GM12874 (cell line): ENCODE results near the gene ARMC6.

ENCODE experiments used
- TF ChIP-seq, protein P1 (sequence below): IDR thresholded peaks from 2 replicates; pipeline ENCODE4 v1.5.1; 2011; ENCODE audit warnings: low read depth, mild to moderate bottlenecking, control low read depth, low read length, moderate library complexity; ENCODE audit not compliant: insufficient read depth

The ARMC6 gene

DNA sequence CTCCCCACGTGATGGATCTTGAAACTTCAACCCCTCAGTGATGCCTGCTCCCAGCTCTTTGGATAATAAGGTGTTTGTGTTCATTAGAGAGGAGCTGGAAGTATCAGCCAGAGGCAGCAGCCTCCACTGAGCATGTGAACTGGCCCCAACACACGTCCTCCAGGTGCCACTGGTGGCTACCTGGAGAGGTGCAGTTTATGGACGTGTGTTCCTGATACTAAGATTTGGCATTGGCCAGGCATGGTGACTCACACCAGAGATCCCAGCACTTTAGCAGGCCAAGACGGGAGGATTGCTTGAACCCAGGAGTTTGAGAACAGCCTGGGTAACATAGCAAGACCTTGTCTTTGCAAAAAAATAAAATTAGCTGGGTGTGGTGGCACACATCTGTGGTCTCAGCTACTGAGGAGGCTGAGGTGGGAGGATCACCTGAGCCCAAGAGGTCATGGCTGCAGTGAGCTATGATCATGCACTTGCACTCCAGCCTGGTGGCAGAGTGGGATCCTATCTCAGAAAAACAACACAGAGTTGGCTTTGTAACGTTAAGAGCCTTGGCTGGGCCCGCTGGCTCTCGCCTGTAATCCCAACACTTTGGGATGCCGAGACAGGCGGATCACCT, 64.8 kb downstream of the ARMC6 start:
- TF ChIP-seq, protein P1, sequence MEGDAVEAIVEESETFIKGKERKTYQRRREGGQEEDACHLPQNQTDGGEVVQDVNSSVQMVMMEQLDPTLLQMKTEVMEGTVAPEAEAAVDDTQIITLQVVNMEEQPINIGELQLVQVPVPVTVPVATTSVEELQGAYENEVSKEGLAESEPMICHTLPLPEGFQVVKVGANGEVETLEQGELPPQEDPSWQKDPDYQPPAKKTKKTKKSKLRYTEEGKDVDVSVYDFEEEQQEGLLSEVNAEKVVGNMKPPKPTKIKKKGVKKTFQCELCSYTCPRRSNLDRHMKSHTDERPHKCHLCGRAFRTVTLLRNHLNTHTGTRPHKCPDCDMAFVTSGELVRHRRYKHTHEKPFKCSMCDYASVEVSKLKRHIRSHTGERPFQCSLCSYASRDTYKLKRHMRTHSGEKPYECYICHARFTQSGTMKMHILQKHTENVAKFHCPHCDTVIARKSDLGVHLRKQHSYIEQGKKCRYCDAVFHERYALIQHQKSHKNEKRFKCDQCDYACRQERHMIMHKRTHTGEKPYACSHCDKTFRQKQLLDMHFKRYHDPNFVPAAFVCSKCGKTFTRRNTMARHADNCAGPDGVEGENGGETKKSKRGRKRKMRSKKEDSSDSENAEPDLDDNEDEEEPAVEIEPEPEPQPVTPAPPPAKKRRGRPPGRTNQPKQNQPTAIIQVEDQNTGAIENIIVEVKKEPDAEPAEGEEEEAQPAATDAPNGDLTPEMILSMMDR: no peak

DNA sequence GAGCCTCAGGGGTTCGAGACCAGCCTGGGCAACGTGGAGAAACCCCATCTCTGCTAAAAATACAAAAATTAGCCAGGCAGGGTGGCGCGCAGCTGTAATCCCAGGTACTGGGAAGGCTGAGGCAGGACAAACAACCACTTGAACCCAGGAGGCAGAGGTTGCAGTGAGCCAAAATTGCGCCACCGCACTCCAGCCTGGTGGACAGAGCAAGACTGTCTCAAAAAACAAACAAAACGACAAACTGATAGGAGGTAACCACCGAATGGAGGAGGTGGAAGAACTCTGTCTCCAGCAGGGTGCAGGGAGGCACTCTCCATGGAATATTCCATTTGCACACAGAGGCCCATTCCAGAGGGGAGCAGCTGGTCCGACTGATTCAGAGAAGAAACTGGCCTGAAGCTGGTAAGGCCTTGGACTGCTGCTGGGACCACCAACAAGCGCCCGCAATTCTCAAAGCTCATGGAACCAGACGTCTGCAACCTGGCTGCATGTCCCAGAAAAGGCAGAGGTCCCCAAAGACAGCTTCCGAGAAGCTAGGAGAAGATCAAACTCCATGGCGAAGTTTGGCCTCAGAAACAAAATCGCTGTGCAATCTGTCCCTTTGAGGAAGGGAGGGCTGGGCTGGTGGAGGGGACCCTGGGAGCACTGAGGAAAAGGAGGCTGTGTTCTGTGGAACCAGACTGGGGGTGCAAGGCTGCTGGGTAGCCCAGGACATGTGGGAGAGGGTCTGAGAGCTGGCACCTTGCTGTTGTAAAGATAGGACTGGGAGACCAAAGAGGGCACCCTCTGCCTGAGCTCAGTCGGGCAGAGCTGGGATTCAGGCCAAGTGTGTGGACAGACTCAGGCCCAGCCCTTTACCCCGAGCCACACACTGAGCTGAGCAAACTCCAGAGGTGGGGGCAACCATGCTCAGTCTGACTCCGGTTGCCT, 65.6 kb downstream of the ARMC6 start:
- TF ChIP-seq, protein P1: no peak

DNA sequence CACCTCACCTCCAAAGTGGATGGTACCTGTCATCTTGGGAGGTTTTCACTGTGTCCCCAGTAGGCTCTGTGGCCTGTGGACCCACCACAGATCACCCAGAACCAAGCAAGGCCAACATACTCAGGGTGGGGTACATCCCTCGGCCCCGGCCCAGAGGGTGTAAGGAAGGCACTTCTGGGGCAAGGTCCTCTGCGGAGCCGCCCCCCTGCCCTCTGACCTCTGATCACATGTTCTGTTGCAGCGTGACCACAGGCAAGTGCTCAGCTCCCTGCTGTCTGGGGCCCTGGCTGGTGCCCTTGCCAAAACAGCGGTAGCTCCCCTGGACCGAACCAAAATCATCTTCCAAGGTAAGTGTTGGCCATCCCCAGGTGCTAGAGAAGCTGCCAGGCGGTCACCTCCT, 68.1 kb downstream of the ARMC6 start:
- TF ChIP-seq, protein P1: no peak

DNA sequence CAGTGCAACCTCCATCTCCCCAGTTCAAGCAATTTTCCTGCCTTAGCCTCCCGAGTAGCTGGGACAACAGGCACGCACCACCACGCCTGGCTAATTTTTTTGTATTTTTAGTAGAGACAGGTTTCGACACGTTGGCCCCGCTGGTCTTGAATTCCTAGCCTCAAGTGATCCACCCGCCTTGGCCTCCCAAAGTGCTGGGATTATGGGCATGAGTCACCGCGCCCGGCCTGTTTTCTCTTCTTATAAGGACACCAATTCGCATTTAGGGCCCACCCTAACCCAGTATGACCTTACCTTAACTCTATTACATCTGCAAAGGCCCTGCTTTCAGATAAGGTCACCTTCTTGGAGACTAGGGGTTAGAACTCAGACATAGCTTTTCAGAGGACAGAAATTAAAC, 69.8 kb downstream of the ARMC6 start:
- TF ChIP-seq, protein P1: no peak

DNA sequence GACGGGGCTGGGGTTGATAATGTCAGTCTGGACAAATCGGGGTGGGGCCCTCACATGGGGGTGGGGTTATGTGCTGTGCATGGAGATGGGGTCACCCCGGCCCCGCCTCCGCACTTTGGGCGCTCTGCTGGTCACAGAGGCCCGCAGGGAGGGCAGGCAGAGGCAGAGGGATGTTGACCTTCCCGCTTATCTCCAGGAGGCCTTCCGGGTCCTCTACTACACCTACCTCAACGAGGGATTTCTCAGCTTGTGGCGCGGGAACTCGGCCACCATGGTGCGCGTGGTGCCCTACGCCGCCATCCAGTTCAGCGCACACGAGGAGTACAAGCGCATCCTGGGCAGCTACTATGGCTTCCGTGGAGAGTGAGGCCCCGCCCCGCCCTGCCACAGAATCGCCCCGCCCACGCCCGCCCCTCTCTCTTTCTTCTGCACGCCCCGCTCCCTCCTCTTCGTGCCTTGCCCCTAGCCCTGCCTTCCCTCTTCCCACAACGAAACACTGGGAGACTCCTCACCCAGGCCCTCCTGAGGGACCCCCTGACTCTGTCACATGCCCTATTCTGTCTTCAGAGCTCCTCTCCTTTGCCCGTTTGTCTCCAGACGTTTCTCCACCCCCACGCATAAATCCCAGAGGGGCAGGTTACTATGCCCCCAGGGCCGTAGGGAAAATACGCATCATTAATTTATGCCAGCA, 72.1 kb downstream of the ARMC6 start:
- TF ChIP-seq, protein P1: no peak

DNA sequence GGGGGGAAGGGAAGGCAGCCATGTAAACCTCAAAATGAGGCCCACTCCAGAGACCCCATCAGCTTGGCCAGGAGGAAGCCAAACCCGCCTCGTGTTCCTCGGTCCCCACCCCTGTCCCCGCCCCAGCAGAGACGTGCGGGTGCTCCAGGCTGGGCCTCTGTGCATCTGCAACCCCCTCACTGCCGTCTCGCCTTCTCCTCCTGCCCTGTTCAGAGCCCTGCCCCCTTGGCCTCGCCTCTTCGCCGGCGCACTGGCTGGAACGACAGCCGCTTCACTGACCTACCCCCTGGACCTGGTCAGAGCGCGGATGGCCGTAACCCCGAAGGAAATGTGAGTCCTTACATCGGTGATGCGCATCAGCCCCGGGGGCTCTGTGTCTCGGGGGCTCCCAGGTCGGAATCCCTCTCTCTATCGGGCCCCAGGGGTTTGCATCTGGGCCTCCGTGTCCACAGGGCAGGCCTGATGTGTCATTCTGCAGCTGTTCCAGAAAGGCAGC, 72.7 kb downstream of the ARMC6 start:
- TF ChIP-seq, protein P1: no peak

DNA sequence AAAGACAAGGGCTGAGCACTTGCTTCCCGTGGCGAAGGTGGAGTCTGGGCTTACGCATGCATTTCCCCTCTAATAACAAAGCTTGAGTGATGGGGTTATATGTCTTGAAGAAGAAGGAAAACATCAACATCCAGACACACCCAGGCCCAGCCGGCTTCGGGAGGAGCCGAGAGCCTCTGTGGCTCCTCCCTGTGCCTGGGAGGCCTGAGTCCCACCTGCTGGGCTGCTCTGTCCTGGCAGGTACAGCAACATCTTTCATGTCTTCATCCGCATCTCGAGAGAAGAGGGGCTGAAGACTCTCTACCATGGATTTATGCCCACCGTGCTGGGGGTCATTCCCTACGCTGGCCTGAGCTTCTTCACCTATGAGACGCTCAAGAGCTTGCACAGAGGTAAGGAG, 74.3 kb downstream of the ARMC6 start:
- TF ChIP-seq, protein P1: no peak
